HG03196 (cell line): ENCODE data around the gene ZNF879.

ENCODE experiments used
- ATAC-seq: cut with Tn5 transposase; IDR thresholded peaks from one replicate; pipeline ENCODE4 v1.9.1; 2021; ENCODE audit not compliant: unreplicated experiment

The ZNF879 gene

DNA sequence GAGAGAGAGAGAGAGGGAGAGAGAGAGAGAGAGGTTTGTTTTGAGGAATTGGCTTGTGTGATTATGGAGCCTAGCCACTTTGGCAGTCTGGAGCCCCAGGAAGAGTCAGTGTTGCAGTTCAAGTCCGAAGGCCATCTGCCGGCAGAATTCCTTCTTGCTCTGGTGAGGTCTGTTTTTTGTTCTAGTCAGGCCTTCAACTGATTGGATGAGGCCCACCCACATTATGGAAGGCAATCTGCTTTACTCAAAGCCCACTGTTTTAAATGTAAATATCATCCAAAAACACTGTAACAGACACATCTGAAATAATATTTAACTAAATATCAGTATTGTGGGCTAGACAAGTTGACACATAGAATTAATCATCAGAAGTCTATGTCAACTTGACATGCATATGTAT lies 17.0 kb upstream of the ZNF879 start:
- ATAC-seq, result no peak

GRCh38 chr5:179008667-179009066 lies 14.9 kb upstream of the ZNF879 start:
- ATAC-seq, result no peak

DNA sequence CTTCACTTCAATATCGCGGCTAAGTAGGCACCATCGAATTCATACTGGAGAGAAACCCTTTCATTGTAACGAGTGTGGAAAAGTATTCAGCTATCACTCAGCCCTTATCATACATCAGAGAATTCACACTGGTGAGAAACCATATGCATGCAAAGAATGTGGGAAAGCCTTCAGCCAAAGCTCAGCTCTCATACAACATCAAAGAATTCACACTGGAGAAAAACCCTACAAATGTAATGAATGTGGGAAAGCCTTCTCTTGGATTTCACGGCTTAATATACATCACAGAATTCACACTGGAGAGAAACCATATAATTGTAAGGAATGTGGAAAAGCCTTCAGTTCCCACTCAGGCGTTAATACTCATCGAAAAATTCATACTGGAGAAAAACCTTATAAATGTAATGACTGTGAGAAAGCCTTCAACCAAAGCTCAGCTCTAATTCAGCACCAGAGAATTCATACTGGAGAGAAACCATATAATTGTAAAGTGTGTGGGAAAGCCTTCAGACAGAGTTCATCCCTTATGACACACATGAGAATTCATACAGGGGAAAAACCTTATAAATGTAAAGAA lies 9.5 kb downstream of the ZNF879 start:
- no peak for ATAC-seq

DNA sequence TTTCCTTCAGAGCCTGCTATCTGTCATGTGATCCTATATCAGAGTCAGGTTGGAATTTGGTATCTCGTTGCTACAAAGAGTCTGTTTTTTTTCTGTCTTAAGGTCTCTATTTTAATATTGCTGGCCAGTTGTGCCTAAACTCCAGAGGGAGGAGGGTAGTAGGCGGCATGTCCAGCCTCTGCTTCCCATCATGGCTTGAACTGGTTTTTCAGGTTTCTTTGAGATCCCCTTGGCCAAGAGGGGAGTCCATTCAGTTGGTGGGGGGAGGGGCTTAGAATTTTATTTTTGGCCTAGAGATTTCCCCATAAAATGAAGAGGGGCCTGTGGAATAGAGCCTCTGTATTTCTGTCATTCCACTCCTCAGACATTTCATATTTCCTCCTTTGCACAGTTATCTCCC lies 21.2 kb downstream of the ZNF879 start:
- ATAC-seq, result no peak

DNA sequence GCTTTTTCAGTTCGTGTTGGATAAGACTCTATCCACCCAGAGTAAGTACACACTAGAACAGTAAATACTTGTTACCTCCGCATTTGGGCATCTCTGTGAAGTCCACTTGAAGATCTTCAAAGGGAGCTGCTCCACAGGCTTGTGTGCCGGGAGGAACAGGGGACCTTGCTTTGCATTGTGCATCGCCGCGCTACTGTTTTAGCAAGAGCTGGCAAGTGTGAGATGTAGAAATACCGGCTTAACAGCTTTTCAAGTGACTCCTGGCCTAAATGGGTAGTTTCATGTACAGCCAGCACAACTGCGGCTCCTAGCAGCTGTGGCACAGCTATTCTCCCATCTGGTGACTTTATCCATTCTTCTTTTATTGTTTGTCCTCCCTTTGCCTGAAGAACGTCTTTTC lies 28.2 kb downstream of the ZNF879 start:
- ATAC-seq, result no peak

GRCh38 chr5:179054036-179054785 lies 30.6 kb downstream of the ZNF879 start:
- ATAC-seq, result no peak

DNA sequence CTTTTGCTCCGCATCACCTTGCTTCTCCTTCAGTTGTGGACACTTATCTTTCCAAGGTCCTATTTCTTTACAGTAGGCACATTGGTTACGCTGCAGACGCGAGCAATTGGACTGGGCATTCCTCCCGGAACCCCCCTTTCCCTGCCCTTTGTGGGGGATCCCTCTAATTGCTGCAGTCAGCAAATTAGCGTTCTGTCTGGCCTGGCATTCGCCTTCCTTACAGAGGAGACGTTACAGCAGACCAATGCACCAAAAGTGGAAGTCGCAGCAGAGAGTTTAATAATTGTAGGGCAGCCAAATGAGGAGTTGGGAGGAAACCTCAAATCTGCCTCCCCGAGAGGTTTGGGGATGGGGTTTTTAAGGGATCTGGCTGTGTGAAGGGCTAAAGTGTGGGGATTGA lies 31.3 kb downstream of the ZNF879 start:
- no peak for ATAC-seq

- ATAC-seq, result no peak
These were observed 31.8 kb downstream of the ZNF879 start for GRCh38 chr5:179055436-179055835.

DNA sequence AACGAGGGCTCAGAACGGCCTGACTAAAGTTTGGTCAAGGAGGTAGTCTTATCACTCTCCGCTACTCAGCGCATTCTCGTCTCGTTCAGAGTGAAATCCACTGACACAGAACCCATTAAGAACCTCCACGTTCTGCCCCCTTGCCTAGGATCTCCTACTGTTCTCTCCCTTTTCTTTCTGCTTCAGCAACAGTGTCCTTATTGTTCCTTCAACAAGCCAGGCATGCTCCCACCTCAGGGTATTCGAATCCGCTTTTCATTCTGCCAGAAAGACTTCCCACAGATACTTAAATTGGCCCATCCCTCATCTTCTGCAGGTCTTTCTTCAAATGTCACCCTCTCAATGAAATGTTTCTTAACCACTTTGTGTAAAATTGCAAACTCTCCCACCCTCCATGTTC lies 32.2 kb downstream of the ZNF879 start:
- no peak for ATAC-seq

DNA sequence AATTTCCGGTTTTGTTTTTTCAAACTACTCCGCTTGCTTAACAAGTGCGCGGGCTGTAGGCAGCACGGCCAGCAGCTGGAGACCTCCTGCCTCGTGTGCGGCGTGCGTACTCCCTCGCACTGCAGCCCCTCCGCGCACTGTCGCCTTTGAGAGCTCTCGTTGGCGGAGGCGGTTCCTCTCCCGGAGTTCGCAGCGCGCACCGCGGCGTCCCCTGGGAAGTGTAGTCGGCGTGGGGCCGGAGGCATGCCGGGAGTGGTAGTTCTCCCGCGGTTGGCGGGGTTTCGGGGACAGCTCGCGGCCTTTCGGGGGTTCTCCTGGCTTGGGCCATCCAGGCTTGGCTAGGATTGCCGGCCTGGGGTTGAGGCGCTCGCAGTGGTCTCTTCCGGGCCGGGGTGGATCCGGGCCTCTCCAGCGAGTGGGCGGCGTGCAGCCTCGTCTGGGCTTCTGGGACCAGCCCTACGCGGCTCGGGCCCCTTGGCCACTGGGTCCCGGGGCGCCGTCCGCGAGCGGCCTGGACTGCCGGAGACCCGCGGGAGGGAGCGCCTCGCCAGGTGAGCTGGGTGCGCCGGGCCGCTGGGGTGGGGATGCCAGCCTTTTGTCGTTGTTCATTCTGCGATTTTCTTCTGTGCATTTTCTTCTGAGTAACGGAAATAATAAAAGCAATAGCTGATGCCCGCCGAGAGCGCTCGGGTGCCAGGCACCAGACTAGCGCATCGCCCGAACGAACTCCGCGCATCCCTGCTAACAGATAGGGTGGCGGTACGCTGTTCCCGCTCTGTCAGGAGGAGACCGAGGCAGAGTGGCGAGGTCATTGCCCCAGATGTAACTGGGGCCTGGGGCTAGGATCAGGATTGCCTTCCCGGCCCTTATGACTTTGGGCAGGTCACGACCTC lies 36.8 kb downstream of the ZNF879 start, which contains the start of gene ZNF354C:
Gene ZNF354C, plus strand, starts transcription at position 258 of the 893 bp plus-strand sequence. CDS start 1,696 bp downstream, outside the sequence.
- ATAC-seq, result no peak

DNA sequence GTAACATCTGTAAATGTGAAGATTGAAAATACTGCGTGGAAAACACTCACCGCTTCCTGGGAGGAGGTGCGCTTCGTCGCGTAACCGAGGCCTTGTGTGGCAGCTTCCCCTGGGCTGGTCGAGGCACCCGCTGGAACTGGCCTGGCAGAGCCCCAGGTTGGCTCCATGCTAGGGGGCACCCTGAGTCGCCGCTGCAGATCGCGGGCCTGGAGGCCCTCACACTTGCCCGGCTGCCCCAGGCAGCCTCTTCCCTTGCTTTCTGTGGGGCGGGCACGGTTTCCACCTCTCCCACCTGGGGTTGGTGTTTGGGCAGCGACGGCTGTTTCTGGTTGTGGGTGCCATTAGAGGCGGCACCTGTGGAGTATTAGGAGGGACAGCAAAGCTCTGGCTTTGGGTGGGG lies 37.4 kb downstream of the ZNF879 start:
- no peak for ATAC-seq

- no peak for ATAC-seq
These were observed 42.1 kb downstream of the ZNF879 start for GRCh38 chr5:179065703-179066102.

DNA sequence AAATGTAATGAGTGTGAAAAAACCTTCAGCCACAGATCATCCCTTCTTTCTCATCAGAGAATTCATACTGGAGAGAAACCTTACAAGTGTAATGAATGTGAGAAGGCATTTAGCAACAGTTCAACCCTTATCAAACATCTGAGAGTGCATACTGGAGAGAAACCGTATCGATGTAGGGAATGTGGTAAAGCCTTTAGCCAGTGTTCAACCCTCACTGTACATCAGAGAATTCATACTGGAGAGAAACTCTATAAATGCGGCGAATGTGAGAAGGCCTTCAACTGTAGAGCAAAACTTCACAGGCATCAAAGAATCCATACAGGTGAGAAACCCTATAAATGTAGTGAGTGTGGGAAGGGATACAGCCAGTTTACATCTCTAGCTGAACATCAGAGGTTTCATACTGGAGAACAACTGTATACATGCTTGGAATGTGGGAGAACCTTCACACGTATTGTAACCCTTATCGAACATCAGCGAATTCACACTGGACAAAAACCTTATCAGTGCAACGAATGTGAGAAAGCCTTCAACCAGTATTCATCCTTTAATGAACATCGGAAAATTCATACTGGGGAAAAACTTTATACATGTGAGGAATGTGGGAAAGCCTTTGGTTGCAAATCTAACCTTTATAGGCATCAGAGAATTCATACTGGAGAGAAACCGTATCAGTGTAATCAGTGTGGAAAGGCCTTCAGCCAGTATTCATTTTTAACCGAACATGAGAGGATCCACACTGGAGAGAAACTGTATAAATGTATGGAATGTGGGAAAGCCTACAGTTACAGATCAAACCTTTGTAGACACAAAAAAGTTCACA lies 55.8 kb downstream of the ZNF879 start:
- ATAC-seq, result no peak

- ATAC-seq, result no peak
These were observed 57.1 kb downstream of the ZNF879 start for GRCh38 chr5:179080724-179081123.
